PC-9 (cell line): ENCODE measurements around the gene MACROD2. TPM values are rescaled to one million over a fixed set of nuclear protein-coding genes. Genes with fewer than 3 reads are reported as not detected.

Source experiments
- BruUV-seq: library from RNA; stranded (reverse); fragments of 400-500 nt; replicated peaks from 2 replicates; lab custom pipeline; 2021; lab: Mats Ljungman, UMichigan
- CTCF ChIA-PET: fragments of 300-600 bp; sonication (Branson Sonifier 250); formaldehyde crosslinking; loops from one replicate; lab custom pipeline; 2022; ENCODE audit warnings: antibody characterized with exemption; lab: Charles Lee
- POLR2A ChIA-PET: fragments of 300-600 bp; sonication (Branson Sonifier 250); formaldehyde crosslinking; loops from one replicate; lab custom pipeline; 2022; ENCODE audit warnings: antibody characterized with exemption; ENCODE audit not compliant: unreplicated experiment; lab: Charles Lee
- DNase-seq, 2 experiments: peaks; one replicate each; pipeline versions ENCODE4 v3.0.0 to v3.0.0-alpha.2; 2015 to 2022; ENCODE audit warnings: mixed read lengths in 1 of 2
- H2AFZ ChIP-seq: fragments of 200-600 bp; sonication (generic); 2 replicates; pipeline ENCODE4 v1.8.1; 2017; ENCODE audit warnings: antibody characterized with exemption
- H3F3A ChIP-seq: fragments of 200-600 bp; sonication (generic); 2 replicates; pipeline ENCODE4 v1.8.1; 2017; ENCODE audit warnings: antibody characterized with exemption, mild to moderate bottlenecking, low read depth; ENCODE audit not compliant: insufficient read depth
- H3K27ac ChIP-seq: fragments of 200-600 bp; sonication (generic); 2 replicates; pipeline ENCODE4 v1.6.1; 2016; ENCODE audit warnings: mixed run types
- H3K27me3 ChIP-seq: fragments of 200-600 bp; sonication (generic); 2 replicates; pipeline ENCODE4 v1.6.1; 2016; ENCODE audit warnings: low read depth, mixed run types; ENCODE audit not compliant: insufficient read depth
- H3K36me3 ChIP-seq: fragments of 200-600 bp; sonication (generic); 2 replicates; pipeline ENCODE4 v1.6.1; 2016; ENCODE audit warnings: low read depth, mixed run types
- H3K4me1 ChIP-seq: fragments of 200-600 bp; sonication (generic); replicated peaks from 2 replicates; pipeline ENCODE4 v1.6.1; 2016; ENCODE audit warnings: mixed run types; ENCODE audit not compliant: insufficient read depth
- H3K4me2 ChIP-seq: fragments of 200-600 bp; sonication (generic); 2 replicates; pipeline ENCODE4 v1.6.1; 2017; ENCODE audit warnings: mixed run types
- H3K4me3 ChIP-seq: fragments of 200-600 bp; sonication (generic); 2 replicates; pipeline ENCODE4 v1.6.1; 2016; ENCODE audit warnings: mixed run types
- H3K79me2 ChIP-seq: fragments of 200-600 bp; sonication (generic); 2 replicates; pipeline ENCODE4 v1.6.1; 2017; ENCODE audit warnings: low read depth, mixed run types
- H3K9me2 ChIP-seq: fragments of 200-600 bp; sonication (generic); 2 replicates; pipeline ENCODE4 v1.8.1; 2017; ENCODE audit warnings: mild to moderate bottlenecking; ENCODE audit not compliant: insufficient read depth
- H3K9me3 ChIP-seq: fragments of 200-600 bp; sonication (generic); 2 replicates; pipeline ENCODE4 v1.8.1; 2016; ENCODE audit warnings: low read depth; ENCODE audit not compliant: insufficient read depth
- H4K20me1 ChIP-seq: fragments of 200-600 bp; sonication (generic); 2 replicates; pipeline ENCODE4 v1.8.1; 2017; ENCODE audit not compliant: insufficient read depth
- EZH2 ChIP-seq: fragments of 200-600 bp; sonication (generic); IDR thresholded peaks from 2 replicates; pipeline ENCODE4 v1.8.0; 2017; ENCODE audit warnings: antibody characterized with exemption, low read depth
- intact Hi-C: fragments of 100-400 bp; cut with micrococcal nuclease; formaldehyde crosslinking; loops from one replicate; pipeline ENCODE4 v1.10.0; 2022; ENCODE audit not compliant: unreplicated experiment
- total RNA-seq: library from RNA; stranded (reverse); gene quantifications from 2 replicates; pipeline ENCODE4 v1.2.3, GENCODE V29; 2021
- TF ChIP-seq, protein P1 (sequence below): fragments of 200-600 bp; sonication (generic); conservative IDR thresholded peaks from 2 replicates; pipeline ENCODE4 v1.6.1; 2017; ENCODE audit warnings: mixed run types, antibody characterized with exemption, mild to moderate bottlenecking, moderate library complexity

The MACROD2 gene
- total RNA-seq, 1 experiment from 2014 or later: 11.4 TPM

- POLR2A ChIA-PET: no interaction called here
- intact Hi-C loops: no loop called here
These were observed 892.8 kb downstream of the MACROD2 start for GRCh38 chr20:14888134-14888533.

GRCh38 chr20:14889496-14890255 lies 894.4 kb downstream of the MACROD2 start:
- no peak overlapping the region for H3K27ac ChIP-seq
- DNase-seq: no peak
- ChIA-PET CTCF (no interaction called here), POLR2A (no interaction called here)
- H2AFZ ChIP-seq: no peak overlapping the region
- no peak overlapping the region for H3K4me3 ChIP-seq
- no peaks in the 10 kb centered on the region for H3K27me3 ChIP-seq
- H3K9me2 ChIP-seq: no peaks in the 10 kb centered on the region
- no peaks in the 10 kb centered on the region for H3K9me3 ChIP-seq
- H4K20me1 ChIP-seq: no peaks in the 10 kb centered on the region
- H3K36me3 ChIP-seq: no peaks in the 10 kb centered on the region
- TF ChIP-seq EZH2: no peak
- TF ChIP-seq, protein P1, sequence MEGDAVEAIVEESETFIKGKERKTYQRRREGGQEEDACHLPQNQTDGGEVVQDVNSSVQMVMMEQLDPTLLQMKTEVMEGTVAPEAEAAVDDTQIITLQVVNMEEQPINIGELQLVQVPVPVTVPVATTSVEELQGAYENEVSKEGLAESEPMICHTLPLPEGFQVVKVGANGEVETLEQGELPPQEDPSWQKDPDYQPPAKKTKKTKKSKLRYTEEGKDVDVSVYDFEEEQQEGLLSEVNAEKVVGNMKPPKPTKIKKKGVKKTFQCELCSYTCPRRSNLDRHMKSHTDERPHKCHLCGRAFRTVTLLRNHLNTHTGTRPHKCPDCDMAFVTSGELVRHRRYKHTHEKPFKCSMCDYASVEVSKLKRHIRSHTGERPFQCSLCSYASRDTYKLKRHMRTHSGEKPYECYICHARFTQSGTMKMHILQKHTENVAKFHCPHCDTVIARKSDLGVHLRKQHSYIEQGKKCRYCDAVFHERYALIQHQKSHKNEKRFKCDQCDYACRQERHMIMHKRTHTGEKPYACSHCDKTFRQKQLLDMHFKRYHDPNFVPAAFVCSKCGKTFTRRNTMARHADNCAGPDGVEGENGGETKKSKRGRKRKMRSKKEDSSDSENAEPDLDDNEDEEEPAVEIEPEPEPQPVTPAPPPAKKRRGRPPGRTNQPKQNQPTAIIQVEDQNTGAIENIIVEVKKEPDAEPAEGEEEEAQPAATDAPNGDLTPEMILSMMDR: no peak
- H3F3A ChIP-seq: no peaks in the 10 kb centered on the region
- no TSS peak for BruUV-seq
- no peaks in the 10 kb centered on the region for H3K4me1 ChIP-seq
- no peaks in the 10 kb centered on the region for H3K79me2 ChIP-seq
- no peak overlapping the region for H3K4me2 ChIP-seq
- intact Hi-C loops: no loop called here

More at GRCh38 chr20:14888134-14888533, 892.8 kb downstream of the MACROD2 start:
- DNase-seq: no peak
- Histone ChIP-seq H3K9me3 (no peaks in the 10 kb centered on the region), H3K27me3 (no peaks in the 10 kb centered on the region), H3K36me3 (no peaks in the 10 kb centered on the region), H3K79me2 (no peaks in the 10 kb centered on the region), H3F3A (no peaks in the 10 kb centered on the region), H3K4me3 (no peak overlapping the region), H2AFZ (no peak overlapping the region), H4K20me1 (no peaks in the 10 kb centered on the region), H3K4me1 (no peaks in the 10 kb centered on the region), H3K9me2 (no peaks in the 10 kb centered on the region), H3K27ac (no peak overlapping the region), H3K4me2 (no peak overlapping the region)
- BruUV-seq: no TSS peak
- TF ChIP-seq, protein P1: no peak
- no peak for TF ChIP-seq EZH2
- CTCF ChIA-PET: no interaction called here

DNA sequence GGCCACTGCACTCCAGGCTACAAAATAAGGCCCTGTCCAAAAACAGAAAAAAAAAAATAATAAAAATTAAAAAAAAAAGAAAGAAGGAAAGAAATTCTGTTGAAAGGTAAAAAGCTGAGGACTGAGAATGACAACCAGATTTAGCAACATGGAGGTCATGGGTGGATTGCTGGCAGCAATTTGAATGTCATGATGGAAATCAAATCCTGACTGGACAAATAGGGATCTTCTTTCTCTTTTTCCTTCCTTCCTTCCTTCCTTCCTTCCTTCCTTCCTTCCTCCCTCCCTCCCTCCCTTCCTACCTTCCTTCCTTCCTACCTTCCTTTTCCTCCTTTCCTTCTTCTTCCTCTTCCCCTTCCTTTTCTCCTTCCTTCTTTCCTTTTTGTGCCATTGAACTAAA lies 895.4 kb downstream of the MACROD2 start:
- no peak for DNase-seq
- TF ChIP-seq, protein P1: no peak
- TF ChIP-seq EZH2: no peak
- CTCF ChIA-PET: no interaction called here
- no peak overlapping the region for H3K4me2 ChIP-seq
- H3F3A ChIP-seq: no peaks in the 10 kb centered on the region
- no peaks in the 10 kb centered on the region for H4K20me1 ChIP-seq
- no peak overlapping the region for H3K4me3 ChIP-seq
- H3K27me3 ChIP-seq: no peaks in the 10 kb centered on the region
- POLR2A ChIA-PET: interaction anchor here (0.6 kb wide), 1 partner anchor 11 kb away, joined by 6 read pairs; no protein-coding TSS in a partner anchor
- intact Hi-C loops: no loop called here
- H3K36me3 ChIP-seq: no peaks in the 10 kb centered on the region
- H2AFZ ChIP-seq: no peak overlapping the region
- H3K9me3 ChIP-seq: no peaks in the 10 kb centered on the region
- no peaks in the 10 kb centered on the region for H3K79me2 ChIP-seq
- H3K9me2 ChIP-seq: no peaks in the 10 kb centered on the region
- BruUV-seq: no TSS peak
- no peak overlapping the region for H3K27ac ChIP-seq
- no peaks in the 10 kb centered on the region for H3K4me1 ChIP-seq
